NCI-H2029 treated with DMSO at 0.1 percent for 48 hours (cell line): ENCODE measurements around the gene CD72.
"Not testable (repeated sequence)": the region's sequence is repeated elsewhere in the genome, so short reads cannot be mapped to it uniquely, and the experiment has no call there.

Experiments
- DNase-seq: peaks from one replicate; lab custom pipeline; 2025; lab: John Stamatoyannopoulos, UW

The CD72 gene

DNA sequence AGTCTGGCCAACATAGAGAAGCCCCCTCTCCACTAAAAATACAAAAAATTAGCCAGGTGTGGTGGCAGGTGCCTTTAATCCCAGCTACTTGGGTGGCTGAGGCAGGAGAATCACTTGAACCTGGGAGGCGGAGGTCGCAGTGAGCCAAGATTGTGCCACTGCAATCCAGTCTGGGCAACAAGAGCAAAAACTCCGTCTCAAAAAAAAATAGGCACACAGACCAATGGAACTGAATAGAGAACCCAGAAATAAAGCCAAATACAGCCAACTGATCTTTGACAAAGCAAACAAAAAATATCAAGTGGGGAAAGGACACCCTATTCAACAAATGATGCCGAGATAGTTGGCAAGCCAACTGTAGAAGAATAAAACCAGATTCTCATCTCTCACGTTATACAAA is 29.7 kb downstream of the CD72 start:
- DNase-seq, result not testable (repeated sequence)

GRCh38 chr9:35584681-35585080 is 33.5 kb downstream of the CD72 start:
- DNase-seq, result not testable (repeated sequence)

DNA sequence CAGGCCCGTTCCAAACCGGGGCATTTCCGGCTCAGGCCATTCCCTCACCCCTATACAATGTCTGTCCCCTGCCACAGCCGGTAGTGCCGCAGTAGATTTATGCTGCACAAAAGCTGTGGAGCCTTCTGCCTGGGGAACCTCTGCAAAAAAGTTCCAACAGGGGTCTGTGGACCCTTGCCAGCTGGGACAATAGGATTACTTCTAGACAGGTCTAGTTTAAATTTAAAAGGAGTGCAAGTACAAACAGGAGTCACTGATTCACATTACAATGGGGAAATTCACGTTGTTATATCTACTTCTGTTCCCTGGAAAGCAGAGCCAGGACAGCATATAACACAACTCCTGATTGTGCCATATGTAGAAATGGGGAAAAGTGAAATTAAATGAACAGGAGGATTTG is 34.7 kb downstream of the CD72 start:
- not testable (repeated sequence) for DNase-seq

DNA sequence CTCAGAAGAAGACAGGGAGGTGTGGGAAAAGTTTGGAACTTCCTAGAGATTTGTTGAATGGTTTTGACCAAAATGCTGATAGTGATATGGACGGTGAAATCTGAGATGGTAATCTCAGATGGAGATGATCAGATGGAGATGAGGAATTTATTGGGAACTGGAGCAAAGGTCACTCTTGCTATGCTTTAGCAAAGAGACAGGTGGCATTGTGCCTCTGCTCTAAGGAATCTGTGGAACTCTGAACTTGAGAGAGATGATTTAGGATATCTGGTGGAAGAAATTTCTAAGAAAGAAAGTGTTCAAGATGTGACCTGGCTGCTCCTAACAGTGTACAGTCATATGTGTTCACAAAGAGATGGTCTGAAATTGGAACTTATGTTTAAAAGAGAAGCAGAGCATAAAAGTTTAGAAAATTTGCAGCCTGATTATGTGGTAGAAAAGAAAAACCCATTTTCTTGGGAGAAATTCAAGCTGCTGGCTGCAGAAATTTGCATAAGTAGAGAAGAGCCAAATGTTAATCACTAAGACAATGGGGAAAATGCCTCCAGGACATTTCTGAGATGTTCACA is 38.5 kb downstream of the CD72 start:
- DNase-seq, result not testable (repeated sequence)

DNA sequence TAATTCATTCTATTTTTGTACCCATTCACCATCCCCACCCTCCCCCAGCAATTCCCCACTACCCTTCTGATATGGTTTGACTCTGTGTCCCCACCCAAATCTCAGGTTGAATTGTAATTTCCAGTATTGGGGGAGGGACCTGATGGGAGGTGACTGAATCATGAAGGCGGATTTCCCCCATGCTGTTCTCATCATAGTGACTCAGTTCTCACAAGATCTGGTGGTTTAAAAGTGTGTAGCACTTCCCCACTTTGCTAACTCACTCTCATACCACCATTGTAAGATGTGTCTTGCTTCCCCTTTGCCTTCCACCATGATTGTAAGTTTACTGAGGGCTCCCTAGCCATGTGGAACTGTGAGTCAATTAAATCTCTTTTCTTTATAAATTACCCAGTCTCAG is 39.1 kb downstream of the CD72 start:
- no peak for DNase-seq

GRCh38 chr9:35577486-35577885 is 40.7 kb downstream of the CD72 start:
- no peak for DNase-seq

DNA sequence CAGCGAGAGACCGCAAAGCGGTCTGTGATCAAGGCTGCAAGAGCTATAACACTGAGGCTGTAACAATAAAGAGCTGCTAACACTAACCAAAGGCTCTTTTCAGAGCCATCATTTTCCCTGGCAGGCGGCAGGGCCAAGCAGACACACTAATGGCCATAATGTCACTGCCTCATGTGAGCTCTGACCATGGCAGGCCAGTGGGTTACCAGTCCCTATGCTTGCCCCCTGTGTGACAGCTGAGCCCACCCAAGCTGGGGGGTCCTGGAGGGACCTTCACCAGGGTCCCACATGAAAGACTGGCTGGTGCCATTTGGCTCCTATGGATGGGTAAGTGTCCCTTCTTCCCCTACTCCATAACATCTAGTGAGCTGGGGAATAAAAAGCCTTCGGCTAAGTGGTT is 42.7 kb downstream of the CD72 start:
- no peak for DNase-seq

DNA sequence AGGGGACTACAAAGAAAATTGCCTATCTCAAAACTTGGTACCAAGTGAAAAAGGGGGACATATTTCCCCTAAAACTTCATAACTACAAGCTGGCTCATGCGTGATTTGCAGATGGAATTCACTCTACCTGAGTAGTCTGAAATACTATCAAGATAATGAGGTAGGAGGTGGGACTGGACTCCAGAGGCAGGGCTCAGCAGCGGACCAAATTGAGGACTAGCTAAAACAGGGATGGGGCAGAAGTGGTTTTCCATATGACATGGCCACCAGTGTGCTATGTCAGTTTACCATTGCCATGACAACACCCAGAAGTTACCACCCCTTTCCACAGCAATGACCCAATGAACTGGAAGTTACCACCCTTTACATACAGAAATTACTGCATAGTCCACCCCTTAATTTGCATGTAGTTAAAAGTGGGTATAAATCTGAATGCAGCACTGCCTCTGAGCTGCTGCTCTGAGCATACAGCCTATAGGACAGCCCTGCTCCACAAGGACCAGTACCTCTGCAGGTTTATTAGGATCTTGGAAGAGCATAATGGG is 43.6 kb downstream of the CD72 start:
- DNase-seq, result no peak

- no peak for DNase-seq
Measured at GRCh38 chr9:35570709-35571504, 47.3 kb downstream of the CD72 start.

DNA sequence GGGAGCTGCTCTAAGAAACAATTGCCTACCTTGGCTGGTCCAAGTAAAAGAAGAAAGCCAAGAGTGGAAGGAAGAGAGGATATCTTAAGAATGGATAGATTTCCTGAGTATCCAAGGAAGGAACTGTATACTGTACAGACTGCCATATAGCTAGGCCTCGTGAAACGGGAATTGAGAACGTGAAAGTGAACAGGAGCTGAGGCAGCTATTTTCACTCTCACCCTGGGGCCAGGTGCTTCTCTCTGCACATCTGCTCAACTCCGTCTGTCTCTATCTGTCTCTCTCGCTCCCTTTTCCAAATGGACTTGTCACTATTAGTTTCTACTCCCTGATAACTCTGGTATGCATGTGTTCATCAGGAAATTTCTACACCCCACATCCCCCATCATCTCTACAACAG is 49.0 kb downstream of the CD72 start:
- no peak for DNase-seq

DNA sequence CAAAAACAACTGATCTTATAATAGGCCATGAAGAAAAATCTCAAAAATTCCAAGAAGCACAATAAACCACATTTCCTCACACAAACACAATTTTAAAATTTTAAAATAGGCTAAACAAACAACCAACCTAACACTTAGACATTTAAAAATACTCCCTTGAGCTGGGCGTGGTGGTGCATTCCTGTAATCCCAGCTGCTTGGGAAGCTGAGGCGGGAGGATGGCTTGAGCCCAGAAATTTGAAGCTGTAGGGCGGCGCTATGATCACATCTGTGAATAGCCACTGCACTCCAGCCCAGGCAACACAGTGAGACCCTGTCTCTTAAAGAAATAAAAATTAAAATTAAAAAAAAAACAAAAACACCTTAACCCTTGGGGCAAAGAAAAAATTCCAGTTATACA is 50.0 kb downstream of the CD72 start:
- no peak for DNase-seq

DNA sequence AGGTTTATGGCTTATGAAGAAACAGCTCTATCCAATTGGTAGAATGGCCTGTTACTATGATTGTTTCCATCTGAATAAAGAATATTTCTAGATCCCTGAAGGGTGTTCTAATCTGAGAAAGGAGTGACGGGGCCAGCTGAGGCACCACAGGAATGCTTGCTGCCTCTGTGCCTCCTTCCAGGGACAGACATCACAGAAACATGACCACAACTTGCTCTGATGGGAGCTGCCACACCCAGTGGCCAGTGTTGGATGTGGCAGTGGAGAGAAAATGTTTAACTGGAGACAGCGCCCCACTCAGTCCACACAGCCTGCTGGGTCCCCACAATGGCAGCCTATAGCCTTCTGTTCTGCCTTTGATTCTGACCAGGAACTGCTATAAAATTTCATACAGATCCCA is 51.8 kb downstream of the CD72 start:
- DNase-seq, result no peak

DNA sequence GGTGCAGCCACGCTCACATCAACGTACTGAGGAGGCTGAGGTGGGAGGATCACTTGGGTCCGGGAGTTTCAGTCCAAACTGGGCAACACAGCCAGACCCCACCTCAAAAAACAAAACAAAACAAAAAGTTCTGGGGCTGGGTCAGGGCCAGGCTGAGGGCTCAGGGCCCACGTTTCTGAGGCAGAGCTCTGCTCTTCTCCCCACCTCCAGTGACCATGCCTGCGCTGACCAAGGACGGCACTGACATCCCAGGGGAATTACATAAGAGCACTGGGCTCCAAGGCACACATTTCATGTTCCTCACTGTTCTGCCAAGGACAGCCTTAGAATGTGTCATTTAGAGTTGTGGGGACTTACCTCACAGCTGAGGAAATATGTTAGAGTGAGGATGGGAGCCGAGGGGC is 53.6 kb downstream of the CD72 start:
- DNase-seq, result no peak

GRCh38 chr9:35563791-35564197 is 54.4 kb downstream of the CD72 start:
- DNase-seq, result no peak

- DNase-seq, result no peak
Measured at GRCh38 chr9:35562895-35563780, 55.1 kb downstream of the CD72 start.

DNA sequence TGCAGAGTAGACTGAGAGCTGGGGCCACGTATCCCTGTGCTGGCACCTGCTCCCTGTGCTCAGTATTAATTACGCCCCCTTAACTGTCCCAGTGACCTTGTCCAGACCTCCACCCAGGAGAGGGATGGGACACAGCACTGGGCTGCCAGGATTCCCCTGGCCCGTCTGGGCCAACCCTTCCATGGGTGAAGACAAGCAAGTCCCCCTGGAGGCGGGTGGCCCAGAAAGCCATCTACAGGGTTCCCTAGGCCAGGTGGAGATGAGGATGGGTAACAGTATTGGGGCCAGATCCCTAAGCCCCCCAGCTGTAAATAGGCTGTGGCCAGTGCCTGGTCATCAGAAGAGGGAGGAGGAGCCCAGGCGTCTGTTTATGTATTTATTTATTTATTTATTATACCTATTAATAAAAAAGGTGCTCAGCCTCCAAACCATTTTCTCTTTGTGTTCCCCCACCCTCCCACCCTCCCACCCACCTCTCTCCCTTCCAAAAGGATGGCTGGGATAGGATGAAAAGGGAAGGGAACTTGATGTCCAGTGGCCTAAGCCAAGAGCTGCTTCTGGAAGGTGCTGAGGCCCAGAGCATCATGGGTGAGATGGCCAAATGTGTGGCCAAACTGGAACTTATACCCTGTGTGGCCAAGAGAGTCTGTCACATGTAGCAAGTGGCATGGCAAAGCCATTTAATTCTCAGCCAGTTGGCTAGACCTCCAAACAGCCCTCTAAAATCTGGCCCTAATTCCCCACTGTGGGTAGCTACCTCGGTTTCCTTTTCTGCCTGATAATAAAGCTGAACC is 56.5 kb downstream of the CD72 start:
- no peak for DNase-seq

DNA sequence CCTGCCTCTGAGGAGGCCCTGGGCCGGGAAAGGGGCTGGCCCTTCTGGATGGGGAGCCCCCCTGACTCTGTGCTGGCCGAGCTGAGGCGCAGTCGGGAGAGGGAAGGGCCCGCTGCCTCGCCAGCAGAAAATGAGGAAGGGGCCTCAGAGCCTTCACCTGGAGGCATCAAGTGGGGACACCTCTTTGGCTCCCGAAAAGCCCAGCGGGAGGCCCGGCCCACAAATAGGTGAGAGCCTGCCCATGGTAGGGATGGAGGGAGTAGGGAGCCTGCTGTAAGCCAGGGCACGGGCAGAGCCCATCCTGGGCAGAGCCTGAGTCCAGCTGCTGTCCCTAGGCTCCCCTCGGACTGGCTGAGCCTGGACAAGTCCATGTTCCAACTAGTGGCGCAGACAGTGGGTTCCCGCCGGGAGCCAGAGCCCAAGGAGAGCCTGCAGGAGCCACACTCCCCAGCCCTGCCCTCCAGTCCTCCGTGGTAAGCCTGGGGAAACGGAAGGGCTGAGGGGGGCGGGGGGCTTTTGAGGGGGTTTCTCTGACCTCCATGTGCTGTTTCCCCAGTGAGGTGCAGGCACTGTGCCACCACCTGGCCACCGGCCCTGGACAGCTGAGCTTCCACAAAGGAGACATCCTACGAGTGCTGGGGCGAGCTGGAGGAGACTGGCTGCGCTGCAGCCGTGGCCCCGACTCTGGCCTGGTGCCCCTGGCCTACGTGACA is 57.4 kb downstream of the CD72 start:
- no peak for DNase-seq
